GM12878 (cell line): Measurements from ENCODE around the gene FBXL7. TPM values are rescaled to one million over a fixed set of nuclear protein-coding genes. Genes with fewer than 3 reads are reported as not detected.

Experiments used
- ATAC-seq: fragments of 200-7000 bp; cut with Tn5 transposase; 3 replicates; pipeline ENCODE4 v1.9.1; 2020; ENCODE audit warnings: mild to moderate bottlenecking, moderate library complexity
- BruUV-seq: library from RNA; stranded (reverse); fragments of 400-500 nt; replicated peaks from 2 replicates; lab custom pipeline; 2021; lab: Mats Ljungman, UMichigan
- CTCF ChIA-PET: fragments of 300-600 bp; sonication (Branson Sonifier 250); formaldehyde crosslinking; extraction: SDS; loops from one replicate; lab custom pipeline; 2021; ENCODE audit warnings: inconsistent platforms; lab: Yijun Ruan, JAX
- POLR2A ChIA-PET: fragments of 350-600 bp; formaldehyde crosslinking; extraction: SDS; loops from one replicate; lab custom pipeline; 2021; ENCODE audit warnings: inconsistent platforms; lab: Charles Lee
- RAD21 ChIA-PET: fragments of 300-600 bp; sonication (Branson Sonifier 250); formaldehyde crosslinking; loops from one replicate; lab custom pipeline; 2023; ENCODE audit warnings: antibody characterized with exemption; ENCODE audit not compliant: unreplicated experiment; lab: Charles Lee
- SMC1A ChIA-PET: fragments of 300-600 bp; sonication (Branson Sonifier 250); formaldehyde crosslinking; loops from one replicate; lab custom pipeline; 2023; ENCODE audit not compliant: unreplicated experiment, uncharacterized antibody; lab: Charles Lee
- DNase-seq: peaks from one replicate; pipeline ENCODE4 v3.0.0-alpha.2; 2011; ENCODE audit warnings: low read depth, low spot score
- FAIRE-seq: peaks from 3 replicates; lab custom pipeline; 2011; peaks lifted over from hg19 to GRCh38; lab: Jason Lieb, UNC
- H2AFZ ChIP-seq: 2 replicates; pipeline ENCODE4 v1.6.0; 2011; ENCODE audit warnings: low read depth, low read length, control low read depth; ENCODE audit not compliant: control insufficient read depth
- H3K27ac ChIP-seq: 2 replicates; pipeline ENCODE4 v1.5.1; 2011; ENCODE audit warnings: control low read depth; ENCODE audit not compliant: control insufficient read depth, insufficient read depth
- H3K27me3 ChIP-seq, 2 experiments: replicated peaks in 1 of 2; 2 replicates each; pipeline versions ENCODE4 v1.6.0 to v1.6.1; 2011; ENCODE audit warnings: low read length in 1 of 2; ENCODE audit not compliant: control insufficient read depth in 2 of 2, insufficient read depth in 2 of 2
- H3K36me3 ChIP-seq, 2 experiments: 2 replicates each; pipeline ENCODE4 v1.5.1; 2011; ENCODE audit warnings: low read length in 1 of 2; ENCODE audit not compliant: control insufficient read depth in 2 of 2, insufficient read depth in 2 of 2
- H3K4me1 ChIP-seq: 2 replicates; pipeline ENCODE4 v1.6.1; 2011; ENCODE audit warnings: mild to moderate bottlenecking, low read length, moderate library complexity, mixed read lengths; ENCODE audit not compliant: control insufficient read depth, insufficient read depth
- H3K4me2 ChIP-seq: 2 replicates; pipeline ENCODE4 v1.6.0; 2011; ENCODE audit warnings: control low read depth; ENCODE audit not compliant: control insufficient read depth, insufficient read depth
- H3K4me3 ChIP-seq: fragments of 200-600 bp; sonication (generic); 2 replicates; pipeline ENCODE4 v1.5.1; 2016
- H3K79me2 ChIP-seq: 2 replicates; pipeline ENCODE4 v1.6.0; 2011; ENCODE audit warnings: low read length; ENCODE audit not compliant: control insufficient read depth, insufficient read depth
- H3K9ac ChIP-seq: 2 replicates; pipeline ENCODE4 v1.8.0; 2011; ENCODE audit warnings: low read length, control low read depth, mixed read lengths; ENCODE audit not compliant: control insufficient read depth, insufficient read depth
- H3K9me3 ChIP-seq: replicated peaks from 3 replicates; pipeline ENCODE4 v1.5.1; 2011; ENCODE audit warnings: mild to moderate bottlenecking, low read length; ENCODE audit not compliant: control insufficient read depth, insufficient read depth
- H4K20me1 ChIP-seq: 2 replicates; pipeline ENCODE4 v1.6.0; 2011; ENCODE audit not compliant: control insufficient read depth, insufficient read depth
- E4F1 ChIP-seq: fragments of 450-650 bp; IDR thresholded peaks from 2 replicates; pipeline ENCODE4 v1.6.1; 2018; ENCODE audit warnings: borderline replicate concordance, mild to moderate bottlenecking; ENCODE audit not compliant: partially characterized antibody
- HDAC2 ChIP-seq: fragments of 200-600 bp; sonication (generic); IDR thresholded peaks from 2 replicates; pipeline ENCODE4 v1.6.1; 2017
- KAT2A ChIP-seq: conservative IDR thresholded peaks from 2 replicates; pipeline ENCODE4 v1.6.1; 2011; ENCODE audit warnings: low read depth, low read length; ENCODE audit not compliant: control insufficient read depth
- RB1 ChIP-seq: fragments of 450-650 bp; formaldehyde crosslinking; IDR thresholded peaks from 2 replicates; pipeline ENCODE4 v1.6.1; 2017; ENCODE audit warnings: mild to moderate bottlenecking, borderline replicate concordance
- SPI1 ChIP-seq: IDR thresholded peaks from 2 replicates; pipeline ENCODE4 v1.6.1; 2011; ENCODE audit warnings: low read depth, mild to moderate bottlenecking, low read length, moderate library complexity, borderline replicate concordance; ENCODE audit not compliant: insufficient read depth
- SREBF2 ChIP-seq: IDR thresholded peaks from 2 replicates; pipeline ENCODE4 v1.6.1; 2012; ENCODE audit warnings: mild to moderate bottlenecking, low read length
- STAT1 ChIP-seq: fragments of 450-650 bp; conservative IDR thresholded peaks from 2 replicates; pipeline ENCODE4 v1.6.1; 2014; ENCODE audit warnings: antibody characterized with exemption, mild to moderate bottlenecking
- ZBTB4 ChIP-seq: fragments of 450-650 bp; formaldehyde crosslinking; IDR thresholded peaks from 2 replicates; pipeline ENCODE4 v1.4.0; 2022; ENCODE audit warnings: mild to moderate bottlenecking, moderate library complexity
- WGBS: methylation state at CpG from one replicate; pipeline ENCODE4 v1.1.6; 2016; ENCODE audit warnings: low lambda C conversion rate; ENCODE audit not compliant: insufficient replicate concordance, insufficient coverage; ENCODE audit errors: missing lambda C conversion rate; 5-methylcytosine and 5-hydroxymethylcytosine counted together
- in situ Hi-C: fragments of 300-500 bp; cut with MboI; formaldehyde crosslinking; loops from 9 replicates; pipeline ENCODE4 v1.14.3; 2018; ENCODE audit warnings: mixed read lengths
- intact Hi-C: fragments of 100-400 bp; cut with micrococcal nuclease; formaldehyde crosslinking; loops from one replicate; pipeline ENCODE4 v1.14.2; 2022; ENCODE audit not compliant: unreplicated experiment
- polyA plus RNA-seq, 11 experiments: library from polyadenylated mRNA; depleted of rRNA in 4 of 11; unstranded in 6 of 11; stranded (reverse) in 5 of 11; fragments of >200 nt; fragmentation: Nextera tagmentation in 4 of 11; fragmentation: Illumina TruSeq in 1 of 11; extraction: Ambion mirVana in 4 of 11; extraction: Trizol in 1 of 11; gene quantifications; 1 replicate in 1 of 11; 2 replicates in 10 of 11; pipeline versions ENCODE4 v1.2.1 to v1.2.3, GENCODE V29; 2011 to 2016; ENCODE audit warnings: inconsistent platforms in 2 of 11, missing spikeins in 2 of 11, low read depth in 1 of 11
- total RNA-seq, 4 experiments: library from RNA; depleted of rRNA in 3 of 4; stranded (reverse); fragments of >200 nt in 3 of 4; fragmentation: Illumina TruSeq in 1 of 4; extraction: Trizol in 1 of 4; gene quantifications; 2 replicates each; pipeline versions ENCODE4 v1.2.1 to v1.2.3, GENCODE V29; 2013 to 2021

FBXL7 gene
- total and polyA plus RNA-seq, 10 of the 15 experiments (the other 5 are each of a cell fraction or from before 2014, with no cell fraction given) = 0.03 to 0.44 (median 0.16) TPM

- ATAC-seq (no peak), DNase-seq (no peak), FAIRE-seq (no peak)
- POLR2A ChIA-PET = no interaction called here
- H3K27ac ChIP-seq = no peak overlapping the region
- in situ Hi-C loops = no loop called here
- TF ChIP-seq RB1 (no peak), HDAC2 (no peak), E4F1 (no peak), STAT1 (no peak), SPI1 (no peak), SREBF2 (no peak), KAT2A (no peak), ZBTB4 (no peak)
- no peaks in the 10 kb centered on the region for H3K4me1 ChIP-seq
- no peaks in the 10 kb centered on the region for H3K36me3 ChIP-seq
- SMC1A ChIA-PET = no interaction called here
- CTCF ChIA-PET = no interaction called here
- no peak overlapping the region for H3K4me3 ChIP-seq
- WGBS = 16% methylated on average over 2 of the region's 2 CpGs
- intact Hi-C loops = no loop called here
- RAD21 ChIA-PET = no interaction called here
- H2AFZ ChIP-seq = no peak overlapping the region
- no peaks in the 10 kb centered on the region for H3K9me3 ChIP-seq
- H3K4me2 ChIP-seq = no peak overlapping the region
- no peaks in the 10 kb centered on the region for H3K79me2 ChIP-seq
- no peaks in the 10 kb centered on the region for H3K27me3 ChIP-seq
- BruUV-seq = no TSS peak
- H3K9ac ChIP-seq = no peak overlapping the region
- no peaks in the 10 kb centered on the region for H4K20me1 ChIP-seq
Measured at GRCh38 chr5:15601853-15602252, 101.9 kb downstream of the FBXL7 start.
